HG03280 (cell line): ENCODE data around the gene LRCH1.

Experiments
- ATAC-seq: cut with Tn5 transposase; IDR thresholded peaks from one replicate; pipeline ENCODE4 v1.9.1; 2021; ENCODE audit warnings: mild to moderate bottlenecking, moderate library complexity; ENCODE audit not compliant: unreplicated experiment

LRCH1 gene

GRCh38 chr13:46630431-46631178, 77.6 kb downstream of the LRCH1 start:
- no peak for ATAC-seq

- ATAC-seq: no peak
These were observed 78.2 kb downstream of the LRCH1 start for GRCh38 chr13:46631179-46631542.

GRCh38 chr13:46632176-46632575, 79.2 kb downstream of the LRCH1 start:
- no peak for ATAC-seq

GRCh38 chr13:46633416-46633815, 80.4 kb downstream of the LRCH1 start:
- no peak for ATAC-seq

DNA sequence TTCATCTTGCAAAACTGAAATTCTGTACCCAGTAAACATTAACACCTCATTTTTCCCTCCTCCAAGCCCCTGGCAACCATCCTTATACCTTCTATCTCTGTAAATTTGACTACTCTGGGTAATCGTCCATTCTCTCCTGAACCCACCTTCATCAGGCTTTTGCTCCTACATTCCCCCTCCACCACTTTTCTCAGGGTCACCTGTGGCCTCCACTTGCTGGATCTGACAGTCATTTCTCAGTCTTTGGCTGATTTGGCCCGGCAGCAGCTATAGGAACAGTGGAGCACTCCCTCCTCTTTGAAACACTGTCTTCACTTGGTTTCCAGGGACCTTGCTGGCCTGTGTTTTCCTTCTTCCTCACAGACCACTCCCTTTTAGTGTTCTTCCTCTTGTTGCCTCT, 83.5 kb downstream of the LRCH1 start:
- no peak for ATAC-seq

GRCh38 chr13:46637213-46637612, 84.2 kb downstream of the LRCH1 start:
- no peak for ATAC-seq

- no peak for ATAC-seq
These were observed 85.3 kb downstream of the LRCH1 start for GRCh38 chr13:46638262-46638661.

DNA sequence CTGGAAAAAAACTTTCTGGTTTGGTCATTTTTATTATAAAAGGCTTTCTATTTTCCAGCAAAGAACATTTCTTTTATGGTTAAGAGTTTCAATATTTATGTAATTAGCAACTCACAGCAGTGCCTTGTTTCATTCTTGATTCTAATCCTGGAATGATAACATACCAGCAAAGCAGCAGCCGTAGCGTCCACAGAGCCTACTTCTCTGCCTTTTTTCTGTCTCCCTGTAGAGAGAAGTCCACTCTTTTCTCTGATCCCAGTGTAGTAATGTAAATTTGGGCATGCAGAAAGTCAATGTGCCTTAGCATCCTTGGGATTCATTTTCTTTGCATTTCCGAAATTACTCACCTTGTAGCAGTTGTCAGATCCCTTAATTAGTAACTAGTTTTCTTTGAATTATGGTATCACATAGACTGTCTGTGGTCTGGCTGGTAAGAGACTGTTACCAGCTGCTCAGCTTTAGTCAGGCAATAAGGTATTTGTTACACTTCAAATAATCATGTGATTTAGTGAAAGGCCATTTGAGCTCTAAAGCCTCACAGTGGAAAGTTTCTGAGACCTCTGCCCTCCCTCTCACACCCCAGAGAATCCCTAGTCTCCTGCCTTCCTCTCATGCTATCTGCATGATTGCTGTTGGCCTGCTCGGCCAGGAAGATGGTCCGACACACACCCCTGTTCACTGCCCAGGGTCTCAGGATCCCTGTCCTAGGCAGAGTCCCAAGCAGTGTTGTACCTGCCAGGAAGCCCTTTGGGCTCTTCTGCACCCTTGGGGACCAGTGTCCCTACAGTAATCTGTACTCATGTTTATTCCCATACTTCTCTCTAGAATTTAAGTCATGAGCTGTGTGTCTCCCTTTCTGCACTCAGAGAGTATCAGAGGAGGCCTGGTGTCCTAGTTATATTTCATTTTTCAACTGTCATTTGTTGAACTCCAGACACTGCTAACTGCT, 86.3 kb downstream of the LRCH1 start:
- peak; percentile 78 for ATAC-seq

DNA sequence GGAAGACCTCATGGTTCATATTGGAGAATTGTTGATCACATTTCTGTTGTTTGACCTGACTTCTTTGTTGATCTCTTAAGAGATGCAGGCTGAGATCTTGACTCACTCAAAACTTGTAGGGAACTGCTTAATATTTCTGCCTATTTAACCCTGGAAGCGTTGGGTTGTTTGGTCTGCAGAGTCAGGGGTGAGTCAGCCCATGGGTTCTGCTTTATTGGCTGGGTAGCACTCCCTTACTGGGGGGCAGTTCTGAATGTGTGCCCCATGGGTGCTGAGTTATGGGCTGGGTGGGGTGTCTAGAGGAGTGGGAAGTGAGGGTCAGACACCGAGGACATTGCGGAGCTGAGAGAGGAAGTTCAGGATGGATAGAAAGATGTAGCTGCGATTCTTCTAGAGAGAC, 87.9 kb downstream of the LRCH1 start:
- ATAC-seq: no peak

DNA sequence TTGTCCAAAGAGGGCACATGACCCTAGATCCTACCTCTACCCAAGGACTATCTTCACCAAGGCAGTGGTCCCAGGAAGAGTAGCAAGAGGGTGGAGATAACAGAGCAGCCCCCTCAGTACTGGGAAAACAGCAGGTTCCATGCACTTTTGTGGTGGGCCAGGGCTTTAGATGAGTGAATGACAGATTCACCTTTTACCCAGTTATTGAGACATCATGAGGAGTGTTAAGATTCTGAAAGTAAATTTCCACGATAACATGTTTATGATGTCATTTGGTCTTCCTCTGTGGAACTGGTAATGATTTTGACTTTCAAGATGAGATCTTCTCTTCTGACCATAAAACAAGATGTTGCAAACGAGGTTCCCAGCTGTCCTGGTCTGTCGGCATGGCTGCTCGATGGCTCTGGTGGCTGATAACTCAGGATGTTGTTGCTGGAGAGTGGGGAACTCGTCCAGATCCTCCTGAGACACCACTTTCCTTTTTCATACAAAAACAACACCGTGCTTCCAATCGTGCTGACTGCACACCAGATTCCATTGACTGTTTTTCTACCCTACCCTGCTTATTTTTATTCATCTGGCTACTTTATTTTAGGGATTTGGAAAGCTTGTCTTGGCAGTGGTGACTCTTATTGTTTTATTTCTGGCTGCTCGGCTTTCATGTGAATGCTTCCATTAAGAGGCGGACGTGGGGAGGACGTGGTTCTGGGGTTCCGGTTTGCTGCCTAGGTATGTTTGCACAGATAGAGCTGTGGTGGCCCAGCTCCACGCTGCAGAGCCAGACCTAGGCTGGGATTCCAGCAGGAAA, 88.5 kb downstream of the LRCH1 start:
- ATAC-seq: no peak

DNA sequence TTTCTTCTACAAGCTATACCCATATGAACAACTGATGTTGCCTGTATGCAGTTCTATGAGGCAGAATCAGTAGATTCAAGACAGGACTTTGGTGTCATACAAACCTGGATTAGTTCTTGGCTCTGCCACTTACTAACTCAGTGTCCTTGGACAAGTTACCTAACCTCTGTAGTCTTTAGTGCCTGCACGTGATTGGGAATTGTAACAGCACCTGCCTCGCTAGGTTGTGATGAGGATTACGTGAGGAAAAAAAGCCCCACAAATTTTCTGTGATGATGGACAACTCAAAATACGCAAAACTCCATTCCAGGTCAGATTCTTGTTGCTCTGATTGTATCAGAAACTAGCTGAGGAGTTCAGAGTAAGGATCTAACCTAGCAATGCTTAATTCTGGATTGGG, 89.3 kb downstream of the LRCH1 start:
- ATAC-seq: no peak

- ATAC-seq: no peak
These were observed 90.3 kb downstream of the LRCH1 start for GRCh38 chr13:46643165-46643777.

DNA sequence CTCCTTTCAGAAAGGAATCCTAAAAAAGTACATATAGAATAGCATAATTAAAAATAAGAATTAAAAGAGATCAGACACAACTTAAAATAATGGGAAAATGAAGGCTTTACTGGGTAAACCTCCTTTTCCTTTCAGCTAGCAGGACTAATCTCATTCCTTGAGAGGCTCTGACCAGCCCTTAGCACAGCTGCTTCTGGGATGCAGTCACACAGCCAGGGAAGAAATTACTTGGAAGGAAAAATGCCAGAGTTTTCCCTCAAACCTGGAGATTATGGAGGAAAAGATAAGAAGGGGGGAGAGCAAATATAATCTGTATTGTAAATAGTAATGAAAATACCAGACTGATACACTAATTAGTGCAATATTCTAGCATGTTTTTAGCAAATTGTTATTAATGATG, 91.8 kb downstream of the LRCH1 start:
- no peak for ATAC-seq

- no peak for ATAC-seq
These were observed 94.6 kb downstream of the LRCH1 start for GRCh38 chr13:46647512-46648065.

DNA sequence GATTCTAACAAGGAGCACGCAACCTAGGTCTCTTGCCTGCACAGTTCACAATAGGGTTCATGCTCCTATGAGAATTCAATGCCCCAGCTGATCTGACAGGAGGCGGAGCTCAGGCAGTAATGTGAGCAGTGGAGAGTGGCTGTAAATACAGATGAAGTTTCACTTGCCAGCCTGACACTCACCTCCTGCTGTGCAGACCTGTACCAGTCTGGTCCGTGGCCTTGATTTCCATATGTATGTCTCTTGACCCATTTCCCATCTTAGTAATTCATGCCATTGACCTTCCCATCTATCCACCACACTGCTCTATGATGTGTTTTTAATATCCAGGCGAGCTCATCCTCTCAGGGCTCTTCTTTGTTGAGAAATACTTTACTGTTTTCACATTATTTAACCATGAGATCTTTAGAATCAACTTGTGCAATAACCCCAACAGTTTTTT, 95.2 kb downstream of the LRCH1 start:
- ATAC-seq: peak; percentile 92

GRCh38 chr13:46649816-46650215, 96.8 kb downstream of the LRCH1 start:
- no peak for ATAC-seq

DNA sequence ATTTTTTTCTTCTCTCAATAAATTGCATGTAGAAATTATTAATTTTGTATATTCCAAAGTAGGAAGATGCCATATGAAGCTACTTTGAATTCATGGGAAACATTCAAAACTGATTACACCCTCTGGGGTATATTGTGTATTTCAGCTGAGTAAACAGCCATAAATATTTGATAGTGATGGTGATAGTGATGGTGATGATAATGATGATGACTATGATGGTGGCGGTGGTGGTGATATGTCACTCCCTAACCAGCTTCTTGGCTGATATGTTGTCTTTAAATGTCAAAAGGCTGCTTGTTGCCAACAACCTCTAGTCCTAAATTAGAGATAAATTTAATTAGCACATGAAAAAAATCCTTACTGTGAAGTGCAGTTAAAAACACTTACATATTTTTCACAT, 102.0 kb downstream of the LRCH1 start:
- no peak for ATAC-seq

- ATAC-seq: no peak
These were observed 102.6 kb downstream of the LRCH1 start for GRCh38 chr13:46655377-46656180.

DNA sequence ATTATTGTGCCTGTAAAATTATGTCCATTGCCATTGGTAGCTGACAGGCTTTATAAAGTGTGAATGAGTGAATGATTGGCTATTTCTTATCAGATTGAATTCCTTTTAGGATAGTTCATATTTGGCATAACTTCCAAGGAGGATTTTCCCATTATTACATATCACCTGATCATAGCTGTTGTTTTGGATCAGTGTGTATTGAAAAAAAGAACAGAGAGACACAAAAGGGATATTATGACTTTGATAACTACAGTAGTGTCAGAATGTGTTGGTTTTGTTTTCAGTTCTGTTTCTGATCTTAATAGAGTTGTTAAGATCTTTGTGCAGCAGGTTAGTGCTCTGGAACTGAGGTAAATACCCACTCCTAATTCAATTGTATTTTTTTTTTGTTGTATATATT, 103.8 kb downstream of the LRCH1 start:
- ATAC-seq: peak; percentile 81
